ENCODE data around the gene KDM5D. TPM values are rescaled to one million over a fixed set of nuclear protein-coding genes. Genes with fewer than 3 reads are reported as not detected.

Gene KDM5D
- total RNA-seq, 1 experiment from 2014 or later: not detected

DNA sequence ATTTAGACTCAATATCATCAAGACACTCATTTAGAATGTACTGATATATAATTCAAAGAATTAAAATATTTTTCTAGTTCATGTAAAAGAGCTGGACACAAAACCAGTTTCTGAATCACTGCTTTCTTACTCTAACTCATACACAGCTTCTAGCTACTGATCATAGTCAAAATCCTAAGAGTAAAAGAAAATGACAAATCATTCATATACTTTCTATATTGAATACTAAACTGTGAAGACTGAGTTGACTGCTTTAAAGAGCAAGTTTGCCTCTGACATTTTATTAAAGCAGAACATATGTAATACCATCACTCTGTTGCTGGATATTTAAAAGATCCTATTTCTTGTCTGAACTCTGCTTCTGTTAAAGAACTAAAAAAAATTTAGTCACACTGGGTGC, 2.4 kb downstream of the KDM5D start:
- Histone ChIP-seq H3K27ac (no peak overlapping the region), H3K4me2 (no peak overlapping the region), H3K9me2 (ENCODE audit: insufficient read depth) (no peaks in the 10 kb centered on the region), H2AFZ (no peak overlapping the region), H3K9me3 (ENCODE audit: insufficient read depth, low read depth) (no peaks in the 10 kb centered on the region), H3F3A (ENCODE audit: insufficient read depth, low read depth) (no peaks in the 10 kb centered on the region), H3K79me2 (ENCODE audit: low read depth) (no peaks in the 10 kb centered on the region), H3K4me1 (replicated peaks; ENCODE audit: insufficient read depth) (no peaks in the 10 kb centered on the region), H3K27me3 (ENCODE audit: insufficient read depth, low read depth) (no peaks in the 10 kb centered on the region), H3K36me3 (ENCODE audit: low read depth) (no peaks in the 10 kb centered on the region), H3K4me3 (no peak overlapping the region), H4K20me1 (ENCODE audit: insufficient read depth) (no peaks in the 10 kb centered on the region)
- no TSS peak for BruUV-seq (replicated peaks)
- TF ChIP-seq, protein P1, sequence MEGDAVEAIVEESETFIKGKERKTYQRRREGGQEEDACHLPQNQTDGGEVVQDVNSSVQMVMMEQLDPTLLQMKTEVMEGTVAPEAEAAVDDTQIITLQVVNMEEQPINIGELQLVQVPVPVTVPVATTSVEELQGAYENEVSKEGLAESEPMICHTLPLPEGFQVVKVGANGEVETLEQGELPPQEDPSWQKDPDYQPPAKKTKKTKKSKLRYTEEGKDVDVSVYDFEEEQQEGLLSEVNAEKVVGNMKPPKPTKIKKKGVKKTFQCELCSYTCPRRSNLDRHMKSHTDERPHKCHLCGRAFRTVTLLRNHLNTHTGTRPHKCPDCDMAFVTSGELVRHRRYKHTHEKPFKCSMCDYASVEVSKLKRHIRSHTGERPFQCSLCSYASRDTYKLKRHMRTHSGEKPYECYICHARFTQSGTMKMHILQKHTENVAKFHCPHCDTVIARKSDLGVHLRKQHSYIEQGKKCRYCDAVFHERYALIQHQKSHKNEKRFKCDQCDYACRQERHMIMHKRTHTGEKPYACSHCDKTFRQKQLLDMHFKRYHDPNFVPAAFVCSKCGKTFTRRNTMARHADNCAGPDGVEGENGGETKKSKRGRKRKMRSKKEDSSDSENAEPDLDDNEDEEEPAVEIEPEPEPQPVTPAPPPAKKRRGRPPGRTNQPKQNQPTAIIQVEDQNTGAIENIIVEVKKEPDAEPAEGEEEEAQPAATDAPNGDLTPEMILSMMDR (conservative IDR thresholded peaks at IDR 0.05): no peak
- TF ChIP-seq EZH2 (IDR thresholded peaks at IDR 0.05; ENCODE audit: low read depth): no peak
- no peak for DNase-seq
- ChIA-PET CTCF (no interaction called here), POLR2A (ENCODE audit: unreplicated experiment) (no interaction called here)
- intact Hi-C loops (cut with micrococcal nuclease; ENCODE audit: unreplicated experiment): no loop called here

DNA sequence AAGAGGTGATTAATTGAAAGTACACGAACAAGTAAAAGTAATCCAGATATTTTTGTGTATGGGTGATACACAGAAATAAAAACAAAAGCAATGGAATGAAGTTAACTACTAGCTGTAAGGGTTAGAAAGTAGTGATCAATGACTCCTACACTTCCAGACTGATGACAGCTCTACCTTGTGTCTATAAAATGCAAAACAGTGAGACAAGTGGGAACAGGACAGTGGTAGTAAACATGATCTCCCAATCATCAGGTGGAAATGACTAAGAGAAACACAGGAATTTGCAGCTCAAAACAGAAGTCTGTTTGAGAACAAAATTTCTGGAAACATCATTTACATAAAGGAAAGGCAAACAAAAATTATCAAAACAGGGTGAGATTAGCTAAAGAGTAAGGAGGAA, 10.1 kb downstream of the KDM5D start:
- no peak overlapping the region for H3K4me3 ChIP-seq
- no peaks in the 10 kb centered on the region for H3K4me1 ChIP-seq (replicated peaks; ENCODE audit: insufficient read depth)
- TF ChIP-seq, protein P1 (conservative IDR thresholded peaks at IDR 0.05): no peak
- TF ChIP-seq EZH2 (IDR thresholded peaks at IDR 0.05; ENCODE audit: low read depth): no peak
- intact Hi-C loops (cut with micrococcal nuclease; ENCODE audit: unreplicated experiment): no loop called here
- no peak overlapping the region for H2AFZ ChIP-seq
- no peak for DNase-seq
- no peaks in the 10 kb centered on the region for H3K36me3 ChIP-seq (ENCODE audit: low read depth)
- ChIA-PET CTCF (no interaction called here), POLR2A (ENCODE audit: unreplicated experiment) (no interaction called here)
- no peaks in the 10 kb centered on the region for H4K20me1 ChIP-seq (ENCODE audit: insufficient read depth)
- H3F3A ChIP-seq (ENCODE audit: insufficient read depth, low read depth): no peaks in the 10 kb centered on the region
- H3K9me2 ChIP-seq (ENCODE audit: insufficient read depth): no peaks in the 10 kb centered on the region
- no peaks in the 10 kb centered on the region for H3K27me3 ChIP-seq (ENCODE audit: insufficient read depth, low read depth)
- H3K9me3 ChIP-seq (ENCODE audit: insufficient read depth, low read depth): no peaks in the 10 kb centered on the region
- H3K27ac ChIP-seq: no peak overlapping the region
- BruUV-seq (replicated peaks): no TSS peak
- H3K79me2 ChIP-seq (ENCODE audit: low read depth): no peaks in the 10 kb centered on the region
- no peak overlapping the region for H3K4me2 ChIP-seq

GRCh38 chrY:19717950-19718349, 26.6 kb downstream of the KDM5D start:
- no peak for DNase-seq
- no peaks in the 10 kb centered on the region for H3K79me2 ChIP-seq (ENCODE audit: low read depth)
- no peak overlapping the region for H3K4me2 ChIP-seq
- POLR2A ChIA-PET (ENCODE audit: unreplicated experiment): no interaction called here
- H3K27me3 ChIP-seq (ENCODE audit: insufficient read depth, low read depth): no peaks in the 10 kb centered on the region
- no peak for TF ChIP-seq EZH2 (IDR thresholded peaks at IDR 0.05; ENCODE audit: low read depth)
- TF ChIP-seq, protein P1 (conservative IDR thresholded peaks at IDR 0.05): no peak
- H3K9me3 ChIP-seq (ENCODE audit: insufficient read depth, low read depth): no peaks in the 10 kb centered on the region
- no TSS peak for BruUV-seq (replicated peaks)
- no peaks in the 10 kb centered on the region for H4K20me1 ChIP-seq (ENCODE audit: insufficient read depth)
- H3K4me1 ChIP-seq (replicated peaks; ENCODE audit: insufficient read depth): no peaks in the 10 kb centered on the region
- no peak overlapping the region for H2AFZ ChIP-seq
- no peak overlapping the region for H3K4me3 ChIP-seq
- H3K36me3 ChIP-seq (ENCODE audit: low read depth): no peaks in the 10 kb centered on the region
- CTCF ChIA-PET: no interaction called here
- no peaks in the 10 kb centered on the region for H3K9me2 ChIP-seq (ENCODE audit: insufficient read depth)
- no peak overlapping the region for H3K27ac ChIP-seq
- no peaks in the 10 kb centered on the region for H3F3A ChIP-seq (ENCODE audit: insufficient read depth, low read depth)
- intact Hi-C loops (cut with micrococcal nuclease; ENCODE audit: unreplicated experiment): no loop called here

Measured in PC-9 (cell line).